K562 (cell line): ENCODE measurements around the gene KLK7. TPM values are rescaled to one million over a fixed set of nuclear protein-coding genes. Genes with fewer than 3 reads are reported as not detected.

Source experiments
- ATAC-seq: fragments of 200-7000 bp; cut with Tn5 transposase; 3 replicates; pipeline ENCODE4 v1.9.1; 2020; ENCODE audit warnings: moderate library complexity
- BruUV-seq: library from RNA; stranded (reverse); fragments of 400-500 nt; replicated peaks from 2 replicates; lab custom pipeline; 2021; lab: Mats Ljungman, UMichigan
- CTCF ChIA-PET: fragments of 300-600 bp; formaldehyde crosslinking; extraction: SDS; loops from one replicate; lab custom pipeline; 2021; ENCODE audit warnings: low intra/inter-chr PET ratio; lab: Yijun Ruan, JAX
- POLR2A ChIA-PET: fragments of 300-600, 350-650 bp; sonication (Branson Sonifier 250); formaldehyde crosslinking; extraction: SDS; loops from one replicate; lab custom pipeline; 2021; ENCODE audit warnings: antibody characterized with exemption, inconsistent platforms; lab: Yijun Ruan, JAX
- DNase-seq, 4 experiments: peaks; one replicate each; pipeline versions ENCODE4 v3.0.0 to v3.0.0-alpha.2; 2011 to 2018; ENCODE audit warnings: low spot score in 3 of 4, mixed read lengths in 3 of 4; ENCODE audit errors: extremely low read depth in 1 of 4
- FAIRE-seq: peaks from 2 replicates; lab custom pipeline; 2011; peaks lifted over from hg19 to GRCh38; lab: Jason Lieb, UNC
- H2AFZ ChIP-seq: 2 replicates; pipeline ENCODE4 v1.6.0; 2011; ENCODE audit warnings: low read depth, low read length, control low read depth, inconsistent platforms
- H3K27ac ChIP-seq: fragments of 200-600 bp; 3 replicates; pipeline ENCODE4 v1.8.0; 2011; ENCODE audit warnings: low read depth, mild to moderate bottlenecking, control low read depth, inconsistent platforms, low read length, moderate library complexity, mixed read lengths; ENCODE audit errors: extremely low read depth
- H3K27me3 ChIP-seq, 2 experiments: fragments of 300-600 bp in 1 of 2; 2 replicates in 1 of 2; 3 replicates in 1 of 2; pipeline versions ENCODE4 v1.6.0 to v1.8.0; 2011; ENCODE audit warnings: inconsistent platforms in 2 of 2, low read length in 2 of 2, mild to moderate bottlenecking in 1 of 2, mixed read lengths in 1 of 2, moderate library complexity in 1 of 2; ENCODE audit not compliant: control insufficient read depth in 2 of 2, insufficient read depth in 2 of 2
- H3K36me3 ChIP-seq: fragments of 300-600 bp; 3 replicates; pipeline ENCODE4 v1.8.0; 2011; ENCODE audit warnings: mild to moderate bottlenecking, low read length, inconsistent platforms; ENCODE audit not compliant: control insufficient read depth, insufficient read depth
- H3K4me1 ChIP-seq, 2 experiments: fragments of 200-600 bp in 1 of 2; replicated peaks in 1 of 2; 2 replicates in 1 of 2; 3 replicates in 1 of 2; pipeline versions ENCODE4 v1.5.1 to v1.8.0; 2011; ENCODE audit warnings: inconsistent platforms in 2 of 2, low read length in 2 of 2, mild to moderate bottlenecking in 1 of 2, mixed read lengths in 1 of 2, moderate library complexity in 1 of 2; ENCODE audit not compliant: control insufficient read depth in 2 of 2, insufficient read depth in 2 of 2
- H3K4me2 ChIP-seq: 2 replicates; pipeline ENCODE4 v1.6.1; 2011; ENCODE audit warnings: low read length, control low read depth, inconsistent platforms, mixed read lengths; ENCODE audit not compliant: insufficient read depth
- H3K4me3 ChIP-seq: fragments of 200-600 bp; sonication (generic), shearing (Covaris generic); 2 replicates; pipeline ENCODE4 v1.5.1; 2016; ENCODE audit warnings: control low read depth, inconsistent platforms
- H3K79me2 ChIP-seq: fragments of 200-600 bp; 3 replicates; pipeline ENCODE4 v1.8.0; 2011; ENCODE audit warnings: low read length, inconsistent platforms; ENCODE audit not compliant: control insufficient read depth, insufficient read depth
- H3K9ac ChIP-seq, 2 experiments: 2 replicates each; pipeline versions ENCODE4 v1.6.0 to v1.6.1; 2011; ENCODE audit warnings: low read depth in 2 of 2, low read length in 2 of 2, control low read depth in 1 of 2, inconsistent platforms in 1 of 2, mild to moderate bottlenecking in 1 of 2, mixed read lengths in 1 of 2; ENCODE audit not compliant: insufficient read depth in 1 of 2
- H3K9me1 ChIP-seq: one replicate; pipeline ENCODE4 v1.6.0; 2011; ENCODE audit warnings: inconsistent platforms, mild to moderate bottlenecking, low read length, moderate library complexity; ENCODE audit not compliant: control insufficient read depth, insufficient read depth
- H3K9me3 ChIP-seq: replicated peaks from 2 replicates; pipeline ENCODE4 v1.5.1; 2011; ENCODE audit warnings: low read depth, low read length, inconsistent platforms; ENCODE audit not compliant: control insufficient read depth, insufficient read depth
- H4K20me1 ChIP-seq: replicated peaks from 2 replicates; pipeline ENCODE4 v1.6.1; 2011; ENCODE audit warnings: low read length, inconsistent platforms, mixed read lengths; ENCODE audit not compliant: control insufficient read depth, insufficient read depth
- ARID3B ChIP-seq: fragments of 250-450 bp; sonication (Bioruptor Pico); IDR thresholded peaks from 2 replicates; pipeline ENCODE4 v1.4.0; 2020; ENCODE audit warnings: borderline replicate concordance
- ETS1 ChIP-seq: conservative IDR thresholded peaks from 2 replicates; pipeline ENCODE4 v1.6.1; 2011; ENCODE audit warnings: low read depth, mild to moderate bottlenecking, low read length; ENCODE audit not compliant: control insufficient read depth
- KDM1A ChIP-seq, 2 experiments: fragments of 450-650 bp; IDR thresholded peaks; 2 replicates each; pipeline ENCODE4 v1.6.1; 2016; ENCODE audit warnings: mild to moderate bottlenecking in 2 of 2
- KLF6 ChIP-seq: fragments of 250-450 bp; sonication (Bioruptor Pico); IDR thresholded peaks from 2 replicates; pipeline ENCODE4 v1.4.0; 2020; ENCODE audit warnings: mild to moderate bottlenecking, moderate library complexity, borderline replicate concordance
- MCM5 ChIP-seq: fragments of 450-650 bp; IDR thresholded peaks from 2 replicates; pipeline ENCODE4 v1.6.1; 2016; ENCODE audit warnings: low read depth
- NFATC3 ChIP-seq: fragments of 450-650 bp; IDR thresholded peaks from 2 replicates; pipeline ENCODE4 v1.6.1; 2017; ENCODE audit warnings: mild to moderate bottlenecking
- TFAP4 ChIP-seq: sonication (generic); formaldehyde crosslinking; IDR thresholded peaks from 2 replicates; pipeline ENCODE4 v1.8.0; 2022; ENCODE audit warnings: missing genetic modification reagents, mild to moderate bottlenecking, moderate library complexity, borderline replicate concordance
- UBTF ChIP-seq, 2 experiments: IDR thresholded peaks; 2 replicates each; pipeline ENCODE4 v1.6.1; 2012; ENCODE audit warnings: improper control_type of control experiment in 2 of 2, low read depth in 2 of 2, low read length in 2 of 2, borderline replicate concordance in 1 of 2
- WGBS: fragments of 100-300 bp; shearing (Covaris generic); methylation state at CpG from one replicate; pipeline ENCODE4 v1.1.6; 2016; ENCODE audit warnings: low coverage, mixed read lengths; ENCODE audit not compliant: insufficient coverage; ENCODE audit errors: missing lambda C conversion rate; 5-methylcytosine and 5-hydroxymethylcytosine counted together
- in situ Hi-C: fragments of 300-500 bp; cut with MboI; formaldehyde crosslinking; loops from 4 replicates; pipeline ENCODE4 v1.15.0; 2018; ENCODE audit warnings: inconsistent platforms, mixed read lengths
- intact Hi-C: fragments of 100-400 bp; cut with micrococcal nuclease; formaldehyde crosslinking; loops from 2 replicates; pipeline ENCODE4 v1.14.2; 2022
- polyA plus RNA-seq, 8 experiments: library from polyadenylated mRNA; depleted of rRNA in 4 of 8; stranded (reverse) in 5 of 8; unstranded in 3 of 8; fragments of >200 nt; fragmentation: Nextera tagmentation in 2 of 8; fragmentation: Illumina TruSeq in 1 of 8; extraction: Ambion mirVana in 2 of 8; extraction: Trizol in 1 of 8; gene quantifications; 2 replicates each; pipeline versions ENCODE4 v1.2.1 to v1.2.3, GENCODE V29; 2011 to 2014; ENCODE audit warnings: inconsistent platforms in 1 of 8, missing spikeins in 1 of 8
- total RNA-seq, 7 experiments: library from RNA; depleted of rRNA in 6 of 7; stranded (reverse); fragments of >200 nt in 6 of 7; fragmentation: Illumina TruSeq in 2 of 7; extraction: Trizol in 2 of 7; gene quantifications; 2 replicates each; pipeline versions ENCODE4 v1.2.1 to v1.2.3, GENCODE V29; 2011 to 2021; ENCODE audit warnings: low replicate concordance in 1 of 7

KLK7 gene
- total and polyA plus RNA-seq, 9 of the 15 experiments (the other 6 are each of a cell fraction or from before 2014, with no cell fraction given): 0.03 TPM; not detected in 8

- no peak overlapping the region for H3K27ac ChIP-seq
- H2AFZ ChIP-seq: no peak overlapping the region
- TF ChIP-seq KLF6: no peak
- TF ChIP-seq MCM5: no peak
- TF ChIP-seq KDM1A (IDR thresholded peaks at IDR 0.05): no peak
- H3K4me1 ChIP-seq: peaks cover 4 to 7% of the 10 kb centered on the region in 2 experiments; a peak in 4 of 5 replicates
- H3K9me3 ChIP-seq: no peaks in the 10 kb centered on the region
- no peaks in the 10 kb centered on the region for H3K36me3 ChIP-seq
- FAIRE-seq (no peak), ATAC-seq (no peak), DNase-seq (no peak)
- no peaks in the 10 kb centered on the region for H3K9me1 ChIP-seq
- in situ Hi-C loops (no loop called here), intact Hi-C loops (no loop called here)
- ChIA-PET CTCF (no interaction called here), POLR2A (no interaction called here)
- H3K27me3 ChIP-seq: peaks cover 25 to 68% of the 10 kb centered on the region in 2 experiments
- no peak overlapping the region; a peak in 1 of 4 replicates for H3K9ac ChIP-seq
- H3K79me2 ChIP-seq: no peaks in the 10 kb centered on the region
- BruUV-seq: no TSS peak
- H3K4me3 ChIP-seq: no peak overlapping the region
- 0 out of 2 replicates have a peak, but pooled peaks cover 8% of the 10 kb centered on the region for H4K20me1 ChIP-seq
- 0% methylated on average over 3 of the region's 6 CpGs for WGBS
- H3K4me2 ChIP-seq: no peak overlapping the region
Observed at GRCh38 chr19:51025401-51025800, 41.7 kb upstream of the KLK7 start.

- ATAC-seq (no peak), FAIRE-seq (no peak), DNase-seq (no peak)
- H4K20me1 ChIP-seq: 0 out of 2 replicates have a peak, but pooled peaks cover 8% of the 10 kb centered on the region
- H3K4me3 ChIP-seq: no peak overlapping the region
- ChIA-PET POLR2A (interaction anchor here (0.6 kb wide), 1 partner anchor 96 kb away, joined by 3 read pairs; no protein-coding TSS in a partner anchor), CTCF (no interaction called here)
- intact Hi-C loops (no loop called here), in situ Hi-C loops (loop anchor here (5.0 kb wide), 1 partner anchor 67 kb away; no protein-coding TSS in a partner anchor)
- peaks cover 4 to 9% of the 10 kb centered on the region in 2 experiments; a peak in 4 of 5 replicates for H3K4me1 ChIP-seq
- no peaks in the 10 kb centered on the region for H3K36me3 ChIP-seq
- no peak overlapping the region for H3K4me2 ChIP-seq
- 4% methylated on average over 5 of the region's 5 CpGs for WGBS
- no peaks in the 10 kb centered on the region for H3K9me1 ChIP-seq
- H3K79me2 ChIP-seq: no peaks in the 10 kb centered on the region
- no peak overlapping the region for H2AFZ ChIP-seq
- H3K9me3 ChIP-seq: no peaks in the 10 kb centered on the region
- no TSS peak for BruUV-seq
- H3K27ac ChIP-seq: no peak overlapping the region
- no peak overlapping the region for H3K9ac ChIP-seq
- H3K27me3 ChIP-seq: peaks cover 25 to 68% of the 10 kb centered on the region in 2 experiments
- TF ChIP-seq NFATC3 (no peak), ETS1 (no peak), ARID3B (CRISPR knock-in tag) (no peak), UBTF (IDR thresholded peaks at IDR 0.05; ENCODE audit: borderline replicate concordance in 1 of 2, low read depth in 2 of 2, low read length in 2 of 2) (no peak), TFAP4 (CRISPR knock-in tag) (no peak)
Observed at GRCh38 chr19:51024924-51025323, 41.2 kb upstream of the KLK7 start.
